Keratinocyte (primary cell): ENCODE results near the gene SLC12A3.

Source experiments
- CTCF ChIP-seq, 3 experiments: IDR thresholded peaks in 1 of 3; conservative IDR thresholded peaks in 1 of 3; optimal IDR thresholded peaks in 1 of 3; 2 replicates in 2 of 3; 3 replicates in 1 of 3; pipeline versions ENCODE3 to v1.5.1; 2011; ENCODE audit warnings: low read length in 3 of 3, mild to moderate bottlenecking in 3 of 3, moderate library complexity in 2 of 3, control low read depth in 1 of 3, inconsistent platforms in 1 of 3; ENCODE audit not compliant: insufficient read depth in 2 of 3; ENCODE audit errors: extremely low read depth in 1 of 3
- EZH2 ChIP-seq: IDR thresholded peaks from one replicate; pipeline ENCODE4 v1.6.1; 2012; ENCODE audit warnings: inconsistent platforms, mild to moderate bottlenecking, low read length, moderate library complexity

- TF ChIP-seq CTCF (optimal IDR thresholded peaks at IDR 0.05 in 1 of 3, IDR thresholded peaks at IDR 0.05 in 1 of 3, conservative IDR thresholded peaks at IDR 0.05 in 1 of 3; ENCODE audit: extremely low read depth in 1 of 3, insufficient read depth in 2 of 3, low read length in 3 of 3): no peak
- TF ChIP-seq EZH2: no peak
Observed at GRCh38 chr16:56883586-56883985, 18.6 kb downstream of the SLC12A3 start.
